ENCODE measurements around the gene RABGAP1L.

RABGAP1L gene

GRCh38 chr1:174447866-174448530 lies 288.7 kb downstream of the RABGAP1L start, which contains the start of gene GPR52:
Gene GPR52 (plus strand): TSS chr1:174447964. CDS start chr1:174448112, 148 bp downstream.
- WGBS (ENCODE audit: extremely low coverage, insufficient coverage, insufficient read length) = no CpG with 5 or more reads among the region's 11 CpGs
- no peak within 1 kb of the TSS for H4K8ac ChIP-seq (ENCODE audit: low read depth, low read length)

DNA sequence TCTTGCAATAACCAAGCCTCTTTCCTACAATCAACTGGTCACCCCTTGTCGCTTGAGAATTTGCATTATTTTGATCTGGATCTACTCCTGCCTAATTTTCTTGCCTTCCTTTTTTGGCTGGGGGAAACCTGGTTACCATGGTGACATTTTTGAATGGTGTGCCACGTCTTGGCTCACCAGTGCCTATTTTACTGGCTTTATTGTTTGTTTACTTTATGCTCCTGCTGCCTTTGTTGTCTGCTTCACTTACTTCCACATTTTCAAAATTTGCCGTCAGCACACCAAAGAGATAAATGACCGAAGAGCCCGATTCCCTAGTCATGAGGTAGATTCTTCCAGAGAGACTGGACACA lies 289.2 kb downstream of the RABGAP1L start:
- Histone ChIP-seq H3K4ac (ENCODE audit: low read depth, low read length) (no peak overlapping the region), H2AFZ (ENCODE audit: insufficient read depth, low read length, poor library complexity) (no peak overlapping the region), H3K23ac (ENCODE audit: low read length) (no peak overlapping the region), H4K91ac (ENCODE audit: low read depth, low read length) (no peak overlapping the region), H2AK5ac (ENCODE audit: low read length) (no peak overlapping the region), H2BK5ac (ENCODE audit: low read depth, low read length, poor library complexity) (no peak overlapping the region), H4K12ac (ENCODE audit: low read depth, low read length) (no peak overlapping the region), H2BK12ac (ENCODE audit: low read length) (no peak overlapping the region), H3K9ac (ENCODE audit: low read length) (no peak overlapping the region), H3K18ac (ENCODE audit: low read length) (no peak overlapping the region), H3K36me3 (ENCODE audit: control insufficient read depth in 1 of 2, insufficient read depth in 2 of 2, low read length in 2 of 2) (no peaks in the 10 kb centered on the region), H3K4me2 (ENCODE audit: low read length) (no peak overlapping the region), H3K4me3 (ENCODE audit: low read depth, low read length) (no peak overlapping the region), H3K4me1 (ENCODE audit: control insufficient read depth in 1 of 2, insufficient read depth in 2 of 2, low read length in 2 of 2) (no peaks in the 10 kb centered on the region), H3K14ac (ENCODE audit: low read length) (no peak overlapping the region), H3K9me3 (ENCODE audit: insufficient read depth, low read depth, low read length) (no peaks in the 10 kb centered on the region), H3K79me2 (ENCODE audit: control insufficient read depth, insufficient read depth, low read length, poor library complexity) (no peaks in the 10 kb centered on the region), H3K27me3 (ENCODE audit: insufficient read depth, low read length) (no peaks in the 10 kb centered on the region), H3K79me1 (ENCODE audit: low read length) (no peaks in the 10 kb centered on the region), H3K27ac (ENCODE audit: low read depth, low read length) (no peak overlapping the region), H4K8ac (ENCODE audit: low read depth, low read length) (no peak overlapping the region), H2BK120ac (ENCODE audit: insufficient read depth, low read length, poor library complexity) (no peak overlapping the region)
- no peak for DNase-seq
- WGBS (ENCODE audit: extremely low coverage, insufficient coverage, insufficient read length) = no CpG with 5 or more reads among the region's 5 CpGs

More at GRCh38 chr1:174447866-174448530, 288.7 kb downstream of the RABGAP1L start, which contains the start of gene GPR52:
- no peaks in the 10 kb centered on the region for H3K27me3 ChIP-seq (ENCODE audit: insufficient read depth, low read length)
- no peak within 1 kb of the TSS for H2BK120ac ChIP-seq (ENCODE audit: insufficient read depth, low read length, poor library complexity)
- H3K4me2 ChIP-seq (ENCODE audit: low read length) = no peak within 1 kb of the TSS
- H2AFZ ChIP-seq (ENCODE audit: insufficient read depth, low read length, poor library complexity) = no peak within 1 kb of the TSS
- H3K9ac ChIP-seq (ENCODE audit: low read length) = no peak within 1 kb of the TSS
- no peak within 1 kb of the TSS for H3K27ac ChIP-seq (ENCODE audit: low read depth, low read length)
- no peak within 1 kb of the TSS for H3K4ac ChIP-seq (ENCODE audit: low read depth, low read length)
- no peak within 1 kb of the TSS for H4K91ac ChIP-seq (ENCODE audit: low read depth, low read length)
- H3K9me3 ChIP-seq (ENCODE audit: insufficient read depth, low read depth, low read length) = no peaks in the 10 kb centered on the region
- no peak within 1 kb of the TSS for H2AK5ac ChIP-seq (ENCODE audit: low read length)
- no peaks in the 10 kb centered on the region for H3K36me3 ChIP-seq (ENCODE audit: control insufficient read depth in 1 of 2, insufficient read depth in 2 of 2, low read length in 2 of 2)
- H3K79me1 ChIP-seq (ENCODE audit: low read length) = no peaks in the 10 kb centered on the region
- H3K18ac ChIP-seq (ENCODE audit: low read length) = no peak within 1 kb of the TSS
- no peak within 1 kb of the TSS for H4K12ac ChIP-seq (ENCODE audit: low read depth, low read length)
- no peak within 1 kb of the TSS for H2BK5ac ChIP-seq (ENCODE audit: low read depth, low read length, poor library complexity)
- H2BK12ac ChIP-seq (ENCODE audit: low read length) = no peak within 1 kb of the TSS
- no peak for DNase-seq
- H3K79me2 ChIP-seq (ENCODE audit: control insufficient read depth, insufficient read depth, low read length, poor library complexity) = no peaks in the 10 kb centered on the region
- no peak within 1 kb of the TSS for H3K14ac ChIP-seq (ENCODE audit: low read length)
- H3K4me3 ChIP-seq (ENCODE audit: low read depth, low read length) = no peak within 1 kb of the TSS
- H3K23ac ChIP-seq (ENCODE audit: low read length) = no peak within 1 kb of the TSS
- no peaks in the 10 kb centered on the region for H3K4me1 ChIP-seq (ENCODE audit: control insufficient read depth in 1 of 2, insufficient read depth in 2 of 2, low read length in 2 of 2)

GRCh38 chr1:174448974-174449373 lies 289.7 kb downstream of the RABGAP1L start:
- H3K23ac ChIP-seq (ENCODE audit: low read length) = no peak overlapping the region
- no CpG with 5 or more reads among the region's 5 CpGs for WGBS (ENCODE audit: extremely low coverage, insufficient coverage, insufficient read length)

GRCh38 chr1:174451408-174451807 lies 292.1 kb downstream of the RABGAP1L start:
- Histone ChIP-seq H2BK120ac (ENCODE audit: insufficient read depth, low read length, poor library complexity) (no peak overlapping the region), H2BK5ac (ENCODE audit: low read depth, low read length, poor library complexity) (no peak overlapping the region), H3K79me2 (ENCODE audit: control insufficient read depth, insufficient read depth, low read length, poor library complexity) (no peaks in the 10 kb centered on the region), H2AFZ (ENCODE audit: insufficient read depth, low read length, poor library complexity) (no peak overlapping the region), H3K36me3 (ENCODE audit: control insufficient read depth in 1 of 2, insufficient read depth in 2 of 2, low read length in 2 of 2) (no peaks in the 10 kb centered on the region), H3K9ac (ENCODE audit: low read length) (no peak overlapping the region), H4K12ac (ENCODE audit: low read depth, low read length) (no peak overlapping the region), H2AK5ac (ENCODE audit: low read length) (no peak overlapping the region), H4K8ac (ENCODE audit: low read depth, low read length) (no peak overlapping the region), H3K18ac (ENCODE audit: low read length) (no peak overlapping the region), H3K23ac (ENCODE audit: low read length) (no peak overlapping the region), H3K9me3 (ENCODE audit: insufficient read depth, low read depth, low read length) (no peaks in the 10 kb centered on the region), H3K4me2 (ENCODE audit: low read length) (no peak overlapping the region), H3K79me1 (ENCODE audit: low read length) (no peaks in the 10 kb centered on the region), H2BK12ac (ENCODE audit: low read length) (no peak overlapping the region), H3K4ac (ENCODE audit: low read depth, low read length) (no peak overlapping the region), H3K4me3 (ENCODE audit: low read depth, low read length) (no peak overlapping the region), H3K14ac (ENCODE audit: low read length) (no peak overlapping the region), H3K27ac (ENCODE audit: low read depth, low read length) (no peak overlapping the region), H4K91ac (ENCODE audit: low read depth, low read length) (no peak overlapping the region), H3K27me3 (ENCODE audit: insufficient read depth, low read length) (no peaks in the 10 kb centered on the region), H3K4me1 (ENCODE audit: control insufficient read depth in 1 of 2, insufficient read depth in 2 of 2, low read length in 2 of 2) (no peaks in the 10 kb centered on the region)
- DNase-seq = no peak
- WGBS (ENCODE audit: extremely low coverage, insufficient coverage, insufficient read length) = no CpG with 5 or more reads among the region's 6 CpGs

More at GRCh38 chr1:174448974-174449373, 289.7 kb downstream of the RABGAP1L start:
- Histone ChIP-seq H3K27ac (ENCODE audit: low read depth, low read length) (no peak overlapping the region), H3K14ac (ENCODE audit: low read length) (no peak overlapping the region), H3K36me3 (ENCODE audit: control insufficient read depth in 1 of 2, insufficient read depth in 2 of 2, low read length in 2 of 2) (no peaks in the 10 kb centered on the region), H2BK5ac (ENCODE audit: low read depth, low read length, poor library complexity) (no peak overlapping the region), H3K27me3 (ENCODE audit: insufficient read depth, low read length) (no peaks in the 10 kb centered on the region), H3K79me1 (ENCODE audit: low read length) (no peaks in the 10 kb centered on the region), H4K91ac (ENCODE audit: low read depth, low read length) (no peak overlapping the region), H3K4me1 (ENCODE audit: control insufficient read depth in 1 of 2, insufficient read depth in 2 of 2, low read length in 2 of 2) (no peaks in the 10 kb centered on the region), H4K8ac (ENCODE audit: low read depth, low read length) (no peak overlapping the region), H2BK120ac (ENCODE audit: insufficient read depth, low read length, poor library complexity) (no peak overlapping the region), H2AK5ac (ENCODE audit: low read length) (no peak overlapping the region), H2BK12ac (ENCODE audit: low read length) (no peak overlapping the region), H3K9ac (ENCODE audit: low read length) (no peak overlapping the region), H3K4ac (ENCODE audit: low read depth, low read length) (no peak overlapping the region), H3K4me3 (ENCODE audit: low read depth, low read length) (no peak overlapping the region), H3K79me2 (ENCODE audit: control insufficient read depth, insufficient read depth, low read length, poor library complexity) (no peaks in the 10 kb centered on the region), H3K4me2 (ENCODE audit: low read length) (no peak overlapping the region), H2AFZ (ENCODE audit: insufficient read depth, low read length, poor library complexity) (no peak overlapping the region), H3K18ac (ENCODE audit: low read length) (no peak overlapping the region), H3K9me3 (ENCODE audit: insufficient read depth, low read depth, low read length) (no peaks in the 10 kb centered on the region), H4K12ac (ENCODE audit: low read depth, low read length) (no peak overlapping the region)
- DNase-seq = no peak

Data from trophoblast cell (in vitro differentiated cells and primary cell).